ENCODE measurements around the gene SPRYD3. TPM values are rescaled to one million over a fixed set of nuclear protein-coding genes. Genes with fewer than 3 reads are reported as not detected.

SPRYD3 gene
- total RNA-seq, 1 experiment from 2014 or later, result 47.5 TPM

DNA sequence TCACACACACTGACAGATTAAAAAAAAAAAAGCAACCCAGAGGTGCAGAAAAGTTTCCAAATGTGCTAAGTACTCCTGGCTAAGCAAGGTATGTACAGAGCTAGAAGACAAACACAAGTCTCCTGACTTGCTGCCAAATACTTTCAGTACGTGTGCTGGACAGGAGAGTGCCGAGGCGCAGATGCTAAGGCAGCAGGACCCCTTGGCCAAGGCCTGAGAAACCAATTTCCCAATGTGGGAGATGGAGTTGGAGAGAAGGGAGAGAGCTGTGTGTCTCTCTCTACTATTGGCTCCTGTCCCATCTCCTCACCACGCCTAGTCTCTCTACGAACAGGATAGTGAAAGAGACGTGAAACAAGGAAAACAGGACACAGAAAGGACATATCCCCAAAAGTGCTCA lies 5.3 kb downstream of the SPRYD3 start:
- Histone ChIP-seq H4K20me1 (ENCODE audit: insufficient read depth) (no peaks in the 10 kb centered on the region), H3K79me2 (ENCODE audit: insufficient read depth, low read length) (peaks cover 20% of the 10 kb centered on the region; the same call in 1 of the 2 replicates), H3K4me1 (ENCODE audit: control insufficient read depth in 1 of 2, insufficient read depth in 2 of 2, low read length in 2 of 2) (peaks cover 6 to 33% of the 10 kb centered on the region in 2 experiments), H2AFZ (ENCODE audit: low read depth, low read length, poor library complexity, severe bottlenecking) (no peak overlapping the region), H3K36me3 (ENCODE audit: control insufficient read depth in 1 of 2, insufficient read depth in 2 of 2, low read length in 2 of 2) (peaks cover 9 to 36% of the 10 kb centered on the region in 2 experiments; a peak in 2 of 4 replicates), H3K9ac (ENCODE audit: low read length) (no peak overlapping the region), H3K27ac (ENCODE audit: low read depth, low read length) (no peak overlapping the region), H3K4me2 (ENCODE audit: low read length) (no peak overlapping the region), H3K9me2 (ENCODE audit: insufficient read depth) (no peaks in the 10 kb centered on the region), H3K27me3 (ENCODE audit: insufficient read depth, low read length) (no peaks in the 10 kb centered on the region), H3K9me3 (ENCODE audit: control insufficient read depth in 1 of 2, insufficient read depth in 1 of 2, low read depth in 1 of 2, low read length in 2 of 2) (no peaks in the 10 kb centered on the region), H3K4me3 (replicated peaks in 1 of 2; ENCODE audit: low read depth in 1 of 2, low read length in 2 of 2) (no peak overlapping the region)
- BruUV-seq (replicated peaks), result no TSS peak
- ChIA-PET CTCF (interaction anchor here (1.6 kb wide), 1 partner anchor 20 kb away, joined by 4 read pairs; no protein-coding TSS in a partner anchor), RAD21 (ENCODE audit: low non-redundant PET in 1 of 2, low total read pairs in 2 of 2, uncharacterized antibody in 2 of 2, unreplicated experiment in 2 of 2) (no interaction called here), POLR2A (no interaction called here)
- no peak for ATAC-seq
- TF ChIP-seq CTCF (IDR thresholded peaks at IDR 0.05 in 2 of 3, conservative IDR thresholded peaks at IDR 0.05 in 1 of 3; ENCODE audit: borderline replicate concordance in 1 of 3, insufficient read depth in 1 of 3, low read depth in 2 of 3, low read length in 2 of 3) (no peak), TCF7L2 (IDR thresholded peaks at IDR 0.05; ENCODE audit: borderline replicate concordance, extremely low read depth, insufficient read depth, insufficient read length) (no peak), SRF (IDR thresholded peaks at IDR 0.05; ENCODE audit: low read depth) (no peak), ZFX (IDR thresholded peaks at IDR 0.05) (no peak), EZH2phosphoT487 (IDR thresholded peaks at IDR 0.05; ENCODE audit: borderline replicate concordance) (no peak)
- TF ChIP-seq, protein P1, sequence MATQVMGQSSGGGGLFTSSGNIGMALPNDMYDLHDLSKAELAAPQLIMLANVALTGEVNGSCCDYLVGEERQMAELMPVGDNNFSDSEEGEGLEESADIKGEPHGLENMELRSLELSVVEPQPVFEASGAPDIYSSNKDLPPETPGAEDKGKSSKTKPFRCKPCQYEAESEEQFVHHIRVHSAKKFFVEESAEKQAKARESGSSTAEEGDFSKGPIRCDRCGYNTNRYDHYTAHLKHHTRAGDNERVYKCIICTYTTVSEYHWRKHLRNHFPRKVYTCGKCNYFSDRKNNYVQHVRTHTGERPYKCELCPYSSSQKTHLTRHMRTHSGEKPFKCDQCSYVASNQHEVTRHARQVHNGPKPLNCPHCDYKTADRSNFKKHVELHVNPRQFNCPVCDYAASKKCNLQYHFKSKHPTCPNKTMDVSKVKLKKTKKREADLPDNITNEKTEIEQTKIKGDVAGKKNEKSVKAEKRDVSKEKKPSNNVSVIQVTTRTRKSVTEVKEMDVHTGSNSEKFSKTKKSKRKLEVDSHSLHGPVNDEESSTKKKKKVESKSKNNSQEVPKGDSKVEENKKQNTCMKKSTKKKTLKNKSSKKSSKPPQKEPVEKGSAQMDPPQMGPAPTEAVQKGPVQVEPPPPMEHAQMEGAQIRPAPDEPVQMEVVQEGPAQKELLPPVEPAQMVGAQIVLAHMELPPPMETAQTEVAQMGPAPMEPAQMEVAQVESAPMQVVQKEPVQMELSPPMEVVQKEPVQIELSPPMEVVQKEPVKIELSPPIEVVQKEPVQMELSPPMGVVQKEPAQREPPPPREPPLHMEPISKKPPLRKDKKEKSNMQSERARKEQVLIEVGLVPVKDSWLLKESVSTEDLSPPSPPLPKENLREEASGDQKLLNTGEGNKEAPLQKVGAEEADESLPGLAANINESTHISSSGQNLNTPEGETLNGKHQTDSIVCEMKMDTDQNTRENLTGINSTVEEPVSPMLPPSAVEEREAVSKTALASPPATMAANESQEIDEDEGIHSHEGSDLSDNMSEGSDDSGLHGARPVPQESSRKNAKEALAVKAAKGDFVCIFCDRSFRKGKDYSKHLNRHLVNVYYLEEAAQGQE (IDR thresholded peaks at IDR 0.05; ENCODE audit: low read depth), result no peak
- TF ChIP-seq, protein P2, sequence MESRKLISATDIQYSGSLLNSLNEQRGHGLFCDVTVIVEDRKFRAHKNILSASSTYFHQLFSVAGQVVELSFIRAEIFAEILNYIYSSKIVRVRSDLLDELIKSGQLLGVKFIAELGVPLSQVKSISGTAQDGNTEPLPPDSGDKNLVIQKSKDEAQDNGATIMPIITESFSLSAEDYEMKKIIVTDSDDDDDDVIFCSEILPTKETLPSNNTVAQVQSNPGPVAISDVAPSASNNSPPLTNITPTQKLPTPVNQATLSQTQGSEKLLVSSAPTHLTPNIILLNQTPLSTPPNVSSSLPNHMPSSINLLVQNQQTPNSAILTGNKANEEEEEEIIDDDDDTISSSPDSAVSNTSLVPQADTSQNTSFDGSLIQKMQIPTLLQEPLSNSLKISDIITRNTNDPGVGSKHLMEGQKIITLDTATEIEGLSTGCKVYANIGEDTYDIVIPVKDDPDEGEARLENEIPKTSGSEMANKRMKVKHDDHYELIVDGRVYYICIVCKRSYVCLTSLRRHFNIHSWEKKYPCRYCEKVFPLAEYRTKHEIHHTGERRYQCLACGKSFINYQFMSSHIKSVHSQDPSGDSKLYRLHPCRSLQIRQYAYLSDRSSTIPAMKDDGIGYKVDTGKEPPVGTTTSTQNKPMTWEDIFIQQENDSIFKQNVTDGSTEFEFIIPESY (IDR thresholded peaks at IDR 0.05; ENCODE audit: extremely low read depth, insufficient replicate concordance, low read length), result no peak
- TF ChIP-seq, protein P3, sequence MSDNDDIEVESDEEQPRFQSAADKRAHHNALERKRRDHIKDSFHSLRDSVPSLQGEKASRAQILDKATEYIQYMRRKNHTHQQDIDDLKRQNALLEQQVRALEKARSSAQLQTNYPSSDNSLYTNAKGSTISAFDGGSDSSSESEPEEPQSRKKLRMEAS (IDR thresholded peaks at IDR 0.05), result no peak
- no peak for DNase-seq (ENCODE audit: low read depth, low spot score)
- intact Hi-C loops (cut with micrococcal nuclease), result no loop called here
